AG04449 (cell line): Measurements from ENCODE around the gene CFAP97D1.

Source experiments
- CTCF ChIA-PET: fragments of 350-600 bp; formaldehyde crosslinking; extraction: SDS; loops from one replicate; lab custom pipeline; 2021; ENCODE audit warnings: antibody characterized with exemption; lab: Yijun Ruan, JAX
- POLR2A ChIA-PET: fragments of 400-600, 350-600 bp; formaldehyde crosslinking; extraction: SDS; loops from one replicate; lab custom pipeline; 2020; ENCODE audit warnings: antibody characterized with exemption, inconsistent platforms; lab: Yijun Ruan, JAX
- DNase-seq: peaks from one replicate; pipeline ENCODE4 v3.0.0-alpha.2; 2010; ENCODE audit warnings: low read depth, low spot score
- H3K4me3 ChIP-seq: 2 replicates; pipeline ENCODE4 v1.5.1; 2011; ENCODE audit warnings: low read depth, mild to moderate bottlenecking, control low read depth, low read length
- CTCF ChIP-seq: IDR thresholded peaks from one replicate; pipeline ENCODE4 v1.5.1; 2011; ENCODE audit warnings: mild to moderate bottlenecking, moderate library complexity, low read length, control low read depth, inconsistent platforms; ENCODE audit not compliant: insufficient read depth; ENCODE audit errors: missing control alignments

CFAP97D1 gene

GRCh38 chr17:43740541-43740940 is 39.7 kb upstream of the CFAP97D1 start:
- no peak for TF ChIP-seq CTCF
- POLR2A ChIA-PET, result interaction anchor here (1.0 kb wide), 1 partner anchor 40 kb away, joined by 3 read pairs; no protein-coding TSS in a partner anchor
- CTCF ChIA-PET, result interaction anchor here (1.1 to 26.6 kb wide), 6 partner anchors 9 to 164 kb away, joined by 3 to 342 read pairs (median 7); partner anchors contain the start of gene SOST
- H3K4me3 ChIP-seq, result no peak overlapping the region
- DNase-seq, result no peak

GRCh38 chr17:43741636-43742035 is 38.6 kb upstream of the CFAP97D1 start:
- CTCF ChIA-PET, result interaction anchor here (1.2 to 26.6 kb wide), 3 partner anchors 19 to 62 kb away, joined by 4 to 342 read pairs (median 47); partner anchors contain the start of gene SOST
- DNase-seq, result no peak
- no peak overlapping the region for H3K4me3 ChIP-seq
- no peak for TF ChIP-seq CTCF
- POLR2A ChIA-PET, result interaction anchor here (1.0 kb wide), 1 partner anchor 41 kb away, joined by 3 read pairs; no protein-coding TSS in a partner anchor

GRCh38 chr17:43745541-43745940 is 34.7 kb upstream of the CFAP97D1 start:
- ChIA-PET CTCF (interaction anchor here (1.2 to 26.6 kb wide), 4 partner anchors 15 to 53 kb away, joined by 3 to 342 read pairs (median 8); partner anchors contain the start of gene SOST), POLR2A (interaction anchor here (0.6 kb wide), 1 partner anchor 12 kb away, joined by 3 read pairs; no protein-coding TSS in a partner anchor)
- TF ChIP-seq CTCF, result no peak
- H3K4me3 ChIP-seq, result no peak overlapping the region
- no peak for DNase-seq

GRCh38 chr17:43750153-43750552 is 30.1 kb upstream of the CFAP97D1 start:
- no peak for DNase-seq
- CTCF ChIA-PET, result interaction anchor here (1.5 to 26.6 kb wide), 3 partner anchors 10 to 51 kb away, joined by 6 to 1463 read pairs (median 342); partner anchors contain the start of gene SOST
- POLR2A ChIA-PET, result no interaction called here
- no peak for TF ChIP-seq CTCF
- H3K4me3 ChIP-seq, result no peak overlapping the region

- CTCF ChIA-PET, result interaction anchor here (0.6 to 26.6 kb wide), 6 partner anchors 7 to 151 kb away, joined by 3 to 1463 read pairs (median 173); partner anchors contain the start of gene SOST
- DNase-seq, result no peak
- no peak for TF ChIP-seq CTCF
- no peak overlapping the region for H3K4me3 ChIP-seq
- POLR2A ChIA-PET, result interaction anchor here (0.6 kb wide), 1 partner anchor 80 kb away, joined by 3 read pairs; no protein-coding TSS in a partner anchor
Observed at GRCh38 chr17:43753493-43754129, 26.6 kb upstream of the CFAP97D1 start.

- ChIA-PET CTCF (interaction anchor here (1.6 to 26.6 kb wide), 5 partner anchors 6 to 178 kb away, joined by 3 to 1463 read pairs (median 342); partner anchors contain the start of gene SOST), POLR2A (no interaction called here)
- TF ChIP-seq CTCF, result no peak
- no peak overlapping the region for H3K4me3 ChIP-seq
- DNase-seq, result no peak
Observed at GRCh38 chr17:43754947-43755346, 25.3 kb upstream of the CFAP97D1 start.
